Measurements from ENCODE around the gene UNC5B.

GRCh38 chr10:71346731-71347130 is 134.4 kb downstream of the UNC5B start:
- no peak for TF ChIP-seq POLR2A (IDR thresholded peaks at IDR 0.05)
- TF ChIP-seq POLR2AphosphoS5 (IDR thresholded peaks at IDR 0.05), result no peak
- TF ChIP-seq CTCF (IDR thresholded peaks at IDR 0.05), result no peak

Measured in gastroesophageal sphincter (tissue), 3 donors.